CD4-positive, alpha-beta T cell treated with Interleukin-17A for 1 hour (primary cell): Measurements from ENCODE around the gene PRKD1.

Experiments
- DNase-seq: peaks from one replicate; pipeline ENCODE4 v3.0.0-alpha.2; 2020

Gene PRKD1

GRCh38 chr14:29836395-29836794, 91.3 kb downstream of the PRKD1 start:
- no peak for DNase-seq

GRCh38 chr14:29832042-29832441, 95.6 kb downstream of the PRKD1 start:
- DNase-seq = no peak

- DNase-seq = no peak
These were observed 97.8 kb downstream of the PRKD1 start for GRCh38 chr14:29829851-29830250.

GRCh38 chr14:29823816-29824215, 103.8 kb downstream of the PRKD1 start:
- DNase-seq = no peak

- DNase-seq = no peak
These were observed 105.3 kb downstream of the PRKD1 start for GRCh38 chr14:29822430-29822709.

GRCh38 chr14:29821661-29822429, 105.8 kb downstream of the PRKD1 start:
- no peak for DNase-seq

GRCh38 chr14:29821242-29821641, 106.4 kb downstream of the PRKD1 start:
- no peak for DNase-seq

GRCh38 chr14:29820785-29821184, 106.9 kb downstream of the PRKD1 start:
- no peak for DNase-seq

- no peak for DNase-seq
These were observed 109.8 kb downstream of the PRKD1 start for GRCh38 chr14:29817767-29818405.

- DNase-seq = no peak
These were observed 112.5 kb downstream of the PRKD1 start for GRCh38 chr14:29815016-29815674.

- DNase-seq = no peak
These were observed 113.3 kb downstream of the PRKD1 start for GRCh38 chr14:29814156-29815015.

GRCh38 chr14:29810682-29811081, 117.0 kb downstream of the PRKD1 start:
- DNase-seq = no peak

- DNase-seq = no peak
These were observed 117.6 kb downstream of the PRKD1 start for GRCh38 chr14:29810064-29810463.

- DNase-seq = no peak
These were observed 121.5 kb downstream of the PRKD1 start for GRCh38 chr14:29806124-29806517.

GRCh38 chr14:29805415-29806123, 122.1 kb downstream of the PRKD1 start:
- no peak for DNase-seq

- no peak for DNase-seq
These were observed 123.0 kb downstream of the PRKD1 start for GRCh38 chr14:29804481-29805266.

- DNase-seq = no peak
These were observed 124.6 kb downstream of the PRKD1 start for GRCh38 chr14:29803045-29803444.

- DNase-seq = no peak
These were observed 125.4 kb downstream of the PRKD1 start for GRCh38 chr14:29802211-29802610.

GRCh38 chr14:29800961-29801360, 126.7 kb downstream of the PRKD1 start:
- no peak for DNase-seq

GRCh38 chr14:29799464-29800095, 128.1 kb downstream of the PRKD1 start:
- no peak for DNase-seq

- DNase-seq = no peak
These were observed 128.8 kb downstream of the PRKD1 start for GRCh38 chr14:29798811-29799210.
